NT2/D1 (cell line): ENCODE data around the gene COL23A1.

Experiments used
- SUZ12 ChIP-seq: IDR thresholded peaks from 2 replicates; pipeline ENCODE4 v1.6.1; 2011; ENCODE audit not compliant: insufficient read length, insufficient read depth; ENCODE audit errors: extremely low read depth
- YY1 ChIP-seq: IDR thresholded peaks from 2 replicates; pipeline ENCODE4 v1.6.1; 2011; ENCODE audit not compliant: insufficient read length, insufficient read depth
- ZNF274 ChIP-seq: IDR thresholded peaks from 2 replicates; pipeline ENCODE4 v1.6.1; 2011; ENCODE audit warnings: mild to moderate bottlenecking, low read depth, low read length

DNA sequence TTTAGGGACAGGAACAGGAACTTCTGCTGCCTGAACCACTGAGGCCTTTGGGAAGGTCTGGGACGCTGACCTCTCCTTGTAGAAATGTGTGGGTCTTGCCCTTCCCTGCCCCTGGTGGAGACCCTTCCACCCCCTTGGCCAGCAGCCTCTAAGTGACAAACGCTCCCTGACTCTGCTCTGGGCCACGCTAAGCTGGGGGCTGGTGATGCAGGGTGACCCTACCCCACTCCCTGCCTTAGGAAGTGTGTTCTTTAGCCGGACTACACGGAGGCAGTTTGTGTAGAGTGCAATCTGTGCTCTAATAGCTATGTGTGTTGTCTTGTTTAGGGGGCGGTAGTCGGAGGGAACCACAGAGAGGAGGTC lies 123.0 kb downstream of the COL23A1 start:
- TF ChIP-seq ZNF274 (no peak), YY1 (no peak), SUZ12 (no peak)
